ENCODE results near the gene MYOCD. TPM values are rescaled to one million over a fixed set of nuclear protein-coding genes. Genes with fewer than 3 reads are reported as not detected.

MYOCD gene
- total and polyA plus RNA-seq, 2 experiments from 2014 or later, result 2.2 to 8.4 TPM

GRCh38 chr17:12693640-12694039 lies 27.9 kb downstream of the MYOCD start:
- no peak for TF ChIP-seq EZH2phosphoT487 (IDR thresholded peaks at IDR 0.05; ENCODE audit: low read depth, severe bottlenecking, unreplicated experiment)
- no peak for TF ChIP-seq EZH2 (IDR thresholded peaks at IDR 0.05; ENCODE audit: borderline replicate concordance)
- TF ChIP-seq CTCF (IDR thresholded peaks at IDR 0.05; ENCODE audit: poor library complexity), result no peak
- no peak overlapping the region for H3K4me3 ChIP-seq
- 86% methylated on average over 1 of the region's 1 CpG for WGBS (ENCODE audit: low lambda C conversion rate, missing lambda C conversion rate)
- H4K20me1 ChIP-seq (ENCODE audit: insufficient read depth, poor library complexity, severe bottlenecking), result no peaks in the 10 kb centered on the region
- no peak overlapping the region for H3K27ac ChIP-seq
- H3K4me2 ChIP-seq, result no peak overlapping the region
- no peaks in the 10 kb centered on the region for H3K4me1 ChIP-seq (ENCODE audit: insufficient read depth)
- no peaks in the 10 kb centered on the region for H3K9me2 ChIP-seq (replicated peaks; ENCODE audit: insufficient read depth)
- H2AFZ ChIP-seq, result no peak overlapping the region
- H3K9me3 ChIP-seq (ENCODE audit: low read depth), result no peaks in the 10 kb centered on the region
- H3K79me2 ChIP-seq, result no peaks in the 10 kb centered on the region
- no peak for DNase-seq (ENCODE audit: low spot score)
- H3K36me3 ChIP-seq (replicated peaks; ENCODE audit: insufficient read depth, low read depth), result no peaks in the 10 kb centered on the region
- no peaks in the 10 kb centered on the region for H3K27me3 ChIP-seq

DNA sequence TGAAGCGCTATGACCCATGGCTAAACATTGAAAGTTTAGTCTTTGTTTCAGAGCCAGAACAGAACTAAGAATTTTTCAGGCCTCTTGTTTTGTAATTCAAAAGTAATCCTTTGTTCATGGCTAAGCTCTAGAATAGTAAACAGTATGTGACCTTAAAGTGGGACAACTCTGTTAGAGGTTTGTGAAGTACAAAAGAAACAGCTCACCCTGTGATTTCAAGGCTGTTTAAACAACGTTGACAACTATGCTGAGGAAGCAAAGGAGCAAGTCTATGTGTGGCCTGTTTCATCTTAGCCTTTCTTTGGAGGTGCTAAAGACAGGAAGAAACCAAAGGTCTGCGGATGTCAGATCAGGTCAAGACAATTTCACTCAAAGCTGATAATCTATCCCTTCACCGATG lies 40.4 kb downstream of the MYOCD start:
- TF ChIP-seq EZH2 (IDR thresholded peaks at IDR 0.05; ENCODE audit: borderline replicate concordance), result no peak
- no peak for TF ChIP-seq EZH2phosphoT487 (IDR thresholded peaks at IDR 0.05; ENCODE audit: low read depth, severe bottlenecking, unreplicated experiment)
- no peak for TF ChIP-seq CTCF (IDR thresholded peaks at IDR 0.05; ENCODE audit: poor library complexity)
- Histone ChIP-seq H3K9me3 (ENCODE audit: low read depth) (no peaks in the 10 kb centered on the region), H3K36me3 (replicated peaks; ENCODE audit: insufficient read depth, low read depth) (no peaks in the 10 kb centered on the region), H2AFZ (no peak overlapping the region), H3K9me2 (replicated peaks; ENCODE audit: insufficient read depth) (no peaks in the 10 kb centered on the region), H3K4me2 (no peak overlapping the region), H4K20me1 (ENCODE audit: insufficient read depth, poor library complexity, severe bottlenecking) (no peaks in the 10 kb centered on the region), H3K4me3 (no peak overlapping the region), H3K4me1 (ENCODE audit: insufficient read depth) (no peaks in the 10 kb centered on the region), H3K79me2 (no peaks in the 10 kb centered on the region), H3K27me3 (no peaks in the 10 kb centered on the region), H3K27ac (no peak overlapping the region)
- 59% methylated on average over 4 of the region's 4 CpGs for WGBS (ENCODE audit: low lambda C conversion rate, missing lambda C conversion rate)
- DNase-seq (ENCODE audit: low spot score), result no peak

DNA sequence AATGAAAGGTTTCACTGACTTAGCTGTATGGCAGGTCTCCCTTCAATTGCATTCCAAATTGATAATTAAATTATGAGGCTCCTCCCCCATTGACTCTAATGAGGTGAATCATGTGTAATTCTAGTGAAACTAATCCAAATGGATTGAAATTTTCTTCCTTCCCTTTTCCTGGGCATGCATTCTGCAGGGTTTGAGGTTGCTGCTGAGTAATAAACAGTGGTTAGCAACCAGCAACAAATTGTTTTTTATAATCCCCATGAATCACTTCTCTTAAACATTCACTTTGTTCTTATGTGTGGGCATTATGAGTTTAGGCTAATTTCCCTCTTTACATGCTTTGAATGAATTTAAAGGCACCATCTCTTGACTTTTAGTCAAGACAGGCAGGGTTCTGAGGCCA lies 43.4 kb downstream of the MYOCD start:
- no peak overlapping the region for H3K4me3 ChIP-seq
- H2AFZ ChIP-seq, result no peak overlapping the region
- H4K20me1 ChIP-seq (ENCODE audit: insufficient read depth, poor library complexity, severe bottlenecking), result no peaks in the 10 kb centered on the region
- H3K4me2 ChIP-seq, result no peak overlapping the region
- H3K4me1 ChIP-seq (ENCODE audit: insufficient read depth), result no peaks in the 10 kb centered on the region
- no peaks in the 10 kb centered on the region for H3K9me3 ChIP-seq (ENCODE audit: low read depth)
- no peaks in the 10 kb centered on the region for H3K36me3 ChIP-seq (replicated peaks; ENCODE audit: insufficient read depth, low read depth)
- no peak for DNase-seq (ENCODE audit: low spot score)
- no peak for TF ChIP-seq CTCF (IDR thresholded peaks at IDR 0.05; ENCODE audit: poor library complexity)
- TF ChIP-seq EZH2 (IDR thresholded peaks at IDR 0.05; ENCODE audit: borderline replicate concordance), result no peak
- TF ChIP-seq EZH2phosphoT487 (IDR thresholded peaks at IDR 0.05; ENCODE audit: low read depth, severe bottlenecking, unreplicated experiment), result no peak
- H3K27ac ChIP-seq, result no peak overlapping the region
- no peaks in the 10 kb centered on the region for H3K27me3 ChIP-seq
- H3K79me2 ChIP-seq, result no peaks in the 10 kb centered on the region
- H3K9me2 ChIP-seq (replicated peaks; ENCODE audit: insufficient read depth), result no peaks in the 10 kb centered on the region

- 62% methylated on average over 4 of the region's 4 CpGs for WGBS (ENCODE audit: low lambda C conversion rate, missing lambda C conversion rate)
Observed at GRCh38 chr17:12712415-12712814, 46.7 kb downstream of the MYOCD start.

More at GRCh38 chr17:12712415-12712814, 46.7 kb downstream of the MYOCD start:
- H3K4me3 ChIP-seq, result no peak overlapping the region
- H3K27ac ChIP-seq, result no peak overlapping the region
- no peak for DNase-seq (ENCODE audit: low spot score)
- no peak overlapping the region for H3K4me2 ChIP-seq
- TF ChIP-seq EZH2 (IDR thresholded peaks at IDR 0.05; ENCODE audit: borderline replicate concordance) (no peak), EZH2phosphoT487 (IDR thresholded peaks at IDR 0.05; ENCODE audit: low read depth, severe bottlenecking, unreplicated experiment) (no peak), CTCF (IDR thresholded peaks at IDR 0.05; ENCODE audit: poor library complexity) (no peak)
- H3K27me3 ChIP-seq, result no peaks in the 10 kb centered on the region
- no peaks in the 10 kb centered on the region for H3K79me2 ChIP-seq
- H3K9me2 ChIP-seq (replicated peaks; ENCODE audit: insufficient read depth), result no peaks in the 10 kb centered on the region
- no peak overlapping the region for H2AFZ ChIP-seq
- no peaks in the 10 kb centered on the region for H4K20me1 ChIP-seq (ENCODE audit: insufficient read depth, poor library complexity, severe bottlenecking)
- H3K36me3 ChIP-seq (replicated peaks; ENCODE audit: insufficient read depth, low read depth), result no peaks in the 10 kb centered on the region
- no peaks in the 10 kb centered on the region for H3K9me3 ChIP-seq (ENCODE audit: low read depth)
- H3K4me1 ChIP-seq (ENCODE audit: insufficient read depth), result no peaks in the 10 kb centered on the region
